ENCODE results near the gene CDKN1C.
"Not testable (repeated sequence)": the region's sequence is repeated elsewhere in the genome, so short reads cannot be mapped to it uniquely, and the experiment has no call there.

CDKN1C gene

DNA sequence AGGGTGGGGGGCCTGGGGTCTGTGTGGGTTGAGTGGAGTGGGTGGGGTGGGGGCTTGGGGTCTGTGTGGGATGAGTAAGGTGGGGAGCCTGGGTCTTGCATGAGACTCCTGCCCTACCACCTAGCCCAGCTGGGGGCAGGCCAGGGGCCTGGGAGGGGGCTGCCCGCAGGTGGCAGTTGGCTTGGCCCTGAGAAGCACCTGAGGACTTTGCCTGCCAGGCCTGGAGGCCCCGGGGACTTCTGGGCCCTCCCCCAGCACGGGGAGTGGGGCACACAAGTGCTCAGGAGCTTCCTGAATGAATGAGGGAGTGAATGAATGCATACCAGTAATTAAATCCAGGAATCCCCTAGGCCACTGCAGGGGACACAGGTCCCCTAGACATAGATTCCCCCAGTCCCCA, 37.1 kb upstream of the CDKN1C start:
- no peak for DNase-seq

DNA sequence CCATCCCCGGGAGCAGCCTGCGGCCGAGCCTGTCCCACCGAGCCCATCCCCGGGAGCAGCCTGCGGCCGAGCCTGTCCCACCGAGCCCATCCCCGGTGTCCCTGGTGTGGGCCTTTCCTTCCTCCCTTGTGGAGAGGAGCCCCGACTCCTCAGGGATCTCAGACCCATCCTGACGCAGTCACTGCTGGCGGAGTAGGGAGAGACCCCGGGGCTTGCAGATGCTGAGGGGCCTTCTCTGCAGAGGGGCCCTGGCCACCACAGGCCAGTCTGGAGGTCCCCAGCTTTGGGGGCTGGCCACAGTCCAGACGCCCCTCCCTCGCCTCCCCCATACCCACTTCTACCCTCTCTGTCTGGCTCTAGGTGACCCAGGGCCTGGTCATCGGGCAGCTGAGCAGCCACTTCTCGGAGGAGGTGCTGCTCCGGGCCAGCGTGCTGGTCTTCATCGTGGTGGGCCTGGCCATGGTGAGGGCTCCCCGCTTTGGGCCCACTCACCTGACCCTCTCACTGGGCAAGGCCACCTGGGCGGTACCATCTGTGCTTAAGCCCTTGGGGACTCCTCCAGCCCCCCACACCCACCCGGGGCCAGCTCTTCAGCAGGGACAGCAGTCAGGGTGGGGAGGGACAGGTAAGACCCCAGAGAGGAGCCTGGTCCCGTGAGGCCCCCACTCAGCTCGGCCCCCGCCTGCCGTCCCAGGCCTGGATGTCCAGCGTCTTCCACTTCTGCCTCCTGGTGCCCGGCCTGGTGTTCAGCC, 36.3 kb upstream of the CDKN1C start:
- DNase-seq = no peak

DNA sequence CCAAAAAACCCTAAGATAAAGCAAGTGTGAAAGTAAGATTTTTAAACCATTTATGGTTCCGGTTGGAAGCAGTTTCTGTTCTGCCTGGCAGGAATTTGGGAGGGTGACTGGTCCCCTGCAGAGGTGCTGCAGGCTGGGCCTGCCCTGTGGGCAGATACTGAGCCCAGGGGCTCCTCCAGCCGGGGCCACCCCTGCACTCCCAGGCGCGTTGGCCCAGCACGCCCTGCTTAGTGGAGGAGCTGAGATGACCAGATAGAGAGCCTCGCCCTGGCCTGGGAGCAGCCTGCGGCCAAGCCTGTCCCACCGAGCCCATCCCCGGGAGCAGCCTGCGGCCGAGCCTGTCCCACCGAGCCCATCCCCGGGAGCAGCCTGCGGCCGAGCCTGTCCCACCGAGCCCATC, 35.7 kb upstream of the CDKN1C start:
- DNase-seq = no peak

DNA sequence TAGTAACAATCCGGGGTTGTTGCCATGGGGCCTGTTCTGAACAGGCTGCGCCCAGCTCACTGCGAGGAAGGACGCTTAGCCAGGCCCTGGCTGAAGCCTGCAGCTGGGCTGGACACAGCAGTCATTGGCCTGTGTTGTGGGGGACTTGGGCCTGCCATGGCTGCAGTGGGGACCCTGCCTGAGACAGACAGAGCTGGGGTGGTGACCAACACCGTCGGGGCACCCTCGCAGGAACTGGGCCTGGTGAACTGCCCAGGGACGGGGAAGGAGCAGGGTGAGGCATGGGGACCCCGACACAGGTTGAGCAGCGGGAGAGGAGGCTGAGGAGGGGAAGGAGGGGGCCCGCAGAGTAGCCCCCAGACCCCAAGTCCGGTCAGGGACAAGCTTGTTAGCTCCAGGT, 34.8 kb upstream of the CDKN1C start:
- no peak for DNase-seq

DNA sequence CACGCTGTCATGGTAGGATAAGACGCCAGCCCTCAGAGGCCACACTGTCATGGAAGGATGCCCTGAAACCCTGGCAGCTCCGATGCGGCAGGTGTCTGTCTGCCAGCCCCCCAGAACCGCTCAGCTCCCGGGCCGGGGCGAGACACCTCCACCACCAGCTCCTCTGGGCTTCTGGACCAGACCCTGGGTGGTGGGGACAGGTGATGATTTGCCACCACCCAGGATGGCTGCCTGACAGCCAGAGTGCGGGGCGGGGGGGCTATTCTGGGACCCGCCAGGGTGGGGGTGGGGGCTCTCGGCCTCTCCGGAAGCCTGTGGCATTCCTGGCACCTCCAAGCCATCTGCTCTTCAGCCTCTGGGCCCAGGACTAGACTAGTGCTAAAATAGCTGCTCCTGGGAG, 34.3 kb upstream of the CDKN1C start:
- DNase-seq = no peak

DNA sequence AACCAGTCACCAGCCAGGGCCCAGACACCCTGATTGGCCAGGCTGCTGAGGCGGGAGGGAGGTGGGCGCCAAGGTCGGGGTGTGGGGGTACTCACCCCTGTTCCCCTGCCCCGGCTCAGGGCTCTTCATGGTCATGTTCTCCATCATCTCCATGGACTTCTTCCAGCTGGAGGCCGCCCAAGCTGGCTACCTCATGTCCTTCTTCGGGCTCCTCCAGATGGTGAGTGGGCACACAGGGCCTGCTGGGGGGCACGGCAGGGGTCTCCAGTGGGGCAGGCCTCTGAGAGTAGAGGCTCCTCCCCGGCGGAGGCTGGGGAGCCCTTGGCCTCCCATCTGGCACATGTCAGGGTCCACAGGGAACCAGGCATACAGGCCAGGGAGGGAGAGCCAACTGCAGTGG, 33.6 kb upstream of the CDKN1C start:
- DNase-seq = no peak

DNA sequence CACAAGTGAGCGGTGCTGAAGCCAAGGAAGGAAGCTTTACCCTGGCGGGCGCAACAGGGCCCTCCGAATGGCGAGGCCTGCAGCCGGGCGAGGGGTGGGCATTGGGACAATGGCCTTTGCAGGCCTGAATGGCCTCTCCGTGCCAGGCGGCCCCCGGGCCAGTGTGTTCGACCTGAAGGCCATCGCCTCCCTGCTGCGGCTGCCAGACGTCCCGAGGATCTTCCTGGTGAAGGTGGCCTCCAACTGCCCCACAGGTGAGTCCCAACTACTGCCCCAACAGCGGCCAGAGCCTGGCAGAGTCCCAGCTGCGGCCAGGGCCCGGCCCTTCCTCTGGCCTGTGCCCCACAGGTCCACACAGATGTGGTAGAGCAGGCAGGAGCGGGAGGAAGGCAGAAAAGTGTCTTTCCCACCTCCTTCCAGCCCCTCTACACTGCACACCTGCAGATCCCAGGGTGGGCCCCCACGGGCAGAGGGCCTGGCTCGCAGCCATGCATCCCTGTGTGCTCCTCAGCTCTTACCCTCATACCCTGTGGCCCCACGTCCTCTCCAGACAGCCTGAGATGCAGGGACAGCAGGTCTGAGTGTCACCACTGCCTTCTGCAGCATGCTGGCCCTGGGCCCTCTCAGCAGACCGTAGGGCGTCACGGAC, 32.4 kb upstream of the CDKN1C start:
- no peak for DNase-seq

DNA sequence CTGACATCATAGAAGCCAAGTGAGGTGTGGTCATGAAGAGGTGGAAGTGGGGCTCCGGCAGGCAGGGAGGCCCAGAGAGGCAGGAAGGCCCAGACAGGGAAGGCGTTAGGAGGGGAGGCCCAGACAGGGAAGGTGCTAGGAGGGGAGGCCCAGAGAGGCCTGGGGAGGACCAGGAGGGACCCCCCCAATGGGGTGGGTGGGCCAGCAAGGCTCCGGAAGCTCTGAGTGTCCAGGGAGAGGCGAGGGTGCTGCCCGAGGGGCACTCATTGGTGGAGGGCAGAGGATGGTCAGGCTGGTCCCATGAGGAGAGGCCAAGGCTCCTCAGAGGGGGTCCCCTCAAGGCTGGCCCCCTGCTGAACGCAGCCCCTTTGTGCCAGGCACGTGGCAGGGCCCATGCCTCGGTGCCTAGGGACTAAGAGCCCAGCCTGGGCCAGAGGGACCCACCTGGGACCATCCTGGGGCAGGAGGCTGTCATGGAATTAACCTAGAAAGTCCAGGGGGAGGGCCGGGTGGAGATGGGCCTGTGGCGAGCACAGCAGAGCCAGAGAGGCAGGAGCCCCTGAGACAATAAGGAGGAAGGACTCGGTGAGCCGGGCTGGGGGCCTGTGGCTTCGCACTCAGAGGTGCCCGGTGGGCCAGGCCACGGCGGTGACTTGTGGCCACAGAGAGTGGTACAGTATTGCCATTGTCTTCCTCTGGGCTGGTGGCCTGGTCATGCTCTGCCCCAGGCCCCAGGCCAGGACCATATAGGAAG, 31.5 kb upstream of the CDKN1C start:
- no peak for DNase-seq

DNA sequence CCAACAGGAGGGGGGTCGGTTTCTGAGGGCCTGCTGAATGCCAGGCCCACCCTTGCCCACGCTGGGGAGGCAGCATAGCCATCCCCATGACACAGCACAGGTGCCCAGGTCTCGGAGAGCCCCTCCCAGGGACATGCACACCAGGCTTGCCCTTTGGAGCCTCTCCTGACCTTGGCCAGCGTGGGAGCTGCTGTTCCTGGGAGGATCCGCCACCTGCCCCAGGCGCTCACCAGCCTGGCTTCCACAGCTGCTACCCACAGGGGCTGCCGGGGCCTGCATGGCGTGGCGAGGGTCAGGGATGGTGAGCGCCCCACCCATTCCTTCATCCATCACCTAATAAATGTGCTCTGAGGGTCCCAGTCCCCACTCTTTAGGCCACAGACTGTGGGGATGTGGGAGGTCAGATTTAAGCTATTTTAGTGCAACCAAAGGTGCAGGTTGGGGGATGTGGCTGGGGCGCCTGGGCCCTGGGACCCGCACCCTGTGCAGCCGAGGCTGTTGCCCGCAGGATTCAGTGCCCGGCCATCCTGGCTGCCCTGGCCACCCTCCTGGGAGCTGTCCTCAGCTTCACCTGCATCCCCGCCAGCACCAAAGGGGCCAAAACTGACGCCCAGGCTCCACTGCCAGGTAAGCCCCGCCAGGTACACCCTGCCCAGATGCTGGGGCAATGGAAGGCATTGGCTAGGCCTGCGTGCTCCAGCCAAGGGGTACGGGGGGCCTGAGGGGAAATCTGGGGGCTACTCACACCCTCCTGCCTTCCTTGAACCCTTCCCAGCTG, 30.7 kb upstream of the CDKN1C start:
- no peak for DNase-seq

DNA sequence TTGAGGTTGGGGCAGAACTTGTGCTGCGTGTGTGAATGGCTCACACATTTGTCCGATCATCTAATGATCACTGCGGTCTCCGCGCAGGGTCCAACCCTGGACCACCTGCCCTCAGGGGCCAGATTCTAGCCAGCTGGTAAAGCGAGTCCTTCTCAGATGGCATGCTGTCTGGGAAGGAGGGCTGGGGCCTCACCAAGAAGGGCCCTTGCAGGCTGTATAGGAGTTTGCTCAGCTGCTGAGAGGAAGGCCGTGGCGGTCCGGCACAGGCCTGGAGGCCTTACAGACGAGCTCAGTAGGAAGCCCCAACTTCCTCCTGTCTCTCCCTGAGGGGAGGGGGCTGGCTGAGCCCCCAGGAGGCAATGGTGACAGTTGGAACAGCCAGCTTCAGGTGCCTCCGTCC, 29.9 kb upstream of the CDKN1C start:
- no peak for DNase-seq

DNA sequence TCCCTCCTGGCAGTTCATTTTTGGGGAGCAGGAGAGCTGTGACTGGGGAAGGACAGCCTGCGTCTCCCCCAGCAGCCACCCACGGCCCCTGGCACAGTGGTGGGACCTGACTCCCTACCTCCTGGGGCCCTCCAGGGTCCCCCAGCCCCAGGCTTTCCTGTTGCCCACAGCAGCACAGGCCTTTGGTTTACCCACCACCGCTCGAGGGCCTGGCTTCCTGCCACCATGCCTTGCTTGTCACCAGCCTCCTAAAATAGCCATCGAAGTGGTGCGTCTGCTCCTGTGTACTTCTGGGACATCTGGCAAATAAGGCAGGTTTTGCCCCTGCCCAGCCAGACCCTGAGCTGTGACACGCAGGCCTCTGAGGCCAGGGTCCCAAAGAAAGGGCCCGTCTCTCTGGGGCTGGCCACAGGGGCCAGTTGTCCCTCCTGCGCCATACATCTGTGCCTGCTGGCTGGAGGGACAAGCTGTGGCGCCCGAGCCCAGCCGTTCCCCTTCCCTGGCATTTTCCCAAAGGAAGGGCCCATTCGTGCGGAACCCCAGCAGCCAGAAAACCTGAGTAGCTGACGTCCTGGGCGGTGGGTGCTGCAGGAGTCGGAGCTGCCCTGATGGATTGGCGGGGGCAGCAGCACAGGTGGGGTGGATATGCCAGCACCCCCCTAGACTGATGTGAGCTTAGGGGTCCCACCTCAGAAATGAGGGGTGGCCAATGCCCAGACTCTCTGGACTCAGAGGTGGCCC, 29.1 kb upstream of the CDKN1C start:
- DNase-seq = no peak

DNA sequence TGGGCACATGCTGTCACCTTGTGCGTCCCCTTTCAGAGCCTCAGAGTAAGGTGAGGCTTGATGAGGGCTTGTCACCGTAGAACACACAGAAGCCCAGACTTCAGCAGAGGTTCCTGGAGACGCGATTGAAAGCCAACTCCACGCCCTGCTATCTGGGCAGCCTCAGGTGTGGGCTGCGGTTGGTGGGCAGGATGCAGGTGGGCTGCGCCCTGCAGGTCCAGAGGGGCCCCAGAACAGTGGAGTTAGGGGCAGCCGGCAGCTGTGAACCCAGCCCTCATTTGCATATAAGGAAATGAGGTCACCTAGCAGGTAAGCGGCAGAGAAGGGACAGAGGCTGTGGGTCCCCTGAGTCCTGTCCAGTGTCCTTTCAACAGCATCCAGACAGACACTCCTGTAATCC, 28.2 kb upstream of the CDKN1C start:
- DNase-seq = no peak

DNA sequence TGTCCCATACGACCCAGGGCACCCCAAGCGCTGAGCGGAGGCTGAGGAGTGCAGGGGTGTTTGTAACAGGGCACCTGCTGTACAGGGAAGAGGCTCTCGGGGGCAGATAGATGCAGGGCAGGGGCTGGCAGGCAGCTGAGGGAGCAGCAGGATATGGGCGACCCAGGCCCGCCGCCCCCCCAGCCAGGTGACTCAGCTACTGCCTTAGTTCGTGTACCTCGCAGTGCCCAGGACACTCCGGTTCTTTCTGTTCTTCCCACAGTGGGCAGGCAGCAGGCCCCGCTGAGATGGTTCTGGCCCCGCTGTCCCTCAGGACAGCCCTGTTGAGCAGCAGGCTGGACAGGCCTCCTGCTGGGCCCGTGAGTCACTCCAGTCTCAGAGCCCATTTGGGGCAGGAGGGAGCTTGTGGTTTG, 27.4 kb upstream of the CDKN1C start:
- no peak for DNase-seq

DNA sequence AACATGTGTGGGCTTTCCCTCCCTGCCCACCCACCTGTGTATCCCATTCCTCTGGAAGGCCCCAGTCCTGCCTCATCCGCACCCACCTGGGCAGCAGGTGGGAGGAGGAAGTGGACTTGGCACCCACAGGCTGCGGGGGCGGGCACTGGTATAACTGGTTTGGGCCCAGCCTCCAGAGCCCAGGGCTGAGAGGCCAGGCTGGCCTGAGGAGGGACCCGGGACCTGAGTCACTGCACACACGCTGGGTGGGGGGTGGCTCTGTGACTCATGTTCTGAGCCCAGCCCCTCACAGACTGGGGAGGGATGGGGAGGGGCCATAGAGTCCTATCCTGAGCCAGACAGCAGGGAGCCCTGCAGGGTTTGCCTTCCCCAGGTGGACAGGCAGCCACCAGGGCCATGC, 26.9 kb upstream of the CDKN1C start:
- DNase-seq = no peak

DNA sequence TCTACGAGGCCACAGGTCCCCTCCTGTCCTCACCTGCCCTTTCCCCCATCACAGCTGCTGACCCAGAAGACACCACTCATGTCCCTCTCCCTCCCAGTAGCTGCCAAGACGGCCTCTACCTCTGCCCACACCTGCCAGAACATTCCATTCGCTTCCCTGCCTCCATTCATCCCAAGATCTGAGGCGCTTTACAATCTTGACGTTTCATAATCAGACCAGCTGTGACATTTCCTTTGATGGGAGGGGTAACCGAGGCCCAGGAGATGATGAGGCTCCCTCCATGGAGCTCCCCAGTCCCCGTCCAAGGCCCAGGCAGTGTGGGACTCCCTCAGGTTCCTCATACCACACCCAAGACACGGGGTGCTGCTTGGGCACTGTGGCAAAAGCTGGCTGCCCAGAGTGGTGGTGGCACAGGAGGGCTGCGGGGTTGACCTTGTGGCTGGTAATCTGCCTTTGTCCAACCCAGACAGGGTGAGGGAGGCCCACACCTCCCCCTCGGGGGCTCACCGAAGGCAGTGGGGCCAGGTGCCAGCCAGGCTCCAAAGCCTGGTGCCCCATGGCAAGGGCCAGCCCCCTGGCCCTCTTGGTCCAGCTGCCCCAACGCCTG, 26.3 kb upstream of the CDKN1C start:
- DNase-seq = no peak

DNA sequence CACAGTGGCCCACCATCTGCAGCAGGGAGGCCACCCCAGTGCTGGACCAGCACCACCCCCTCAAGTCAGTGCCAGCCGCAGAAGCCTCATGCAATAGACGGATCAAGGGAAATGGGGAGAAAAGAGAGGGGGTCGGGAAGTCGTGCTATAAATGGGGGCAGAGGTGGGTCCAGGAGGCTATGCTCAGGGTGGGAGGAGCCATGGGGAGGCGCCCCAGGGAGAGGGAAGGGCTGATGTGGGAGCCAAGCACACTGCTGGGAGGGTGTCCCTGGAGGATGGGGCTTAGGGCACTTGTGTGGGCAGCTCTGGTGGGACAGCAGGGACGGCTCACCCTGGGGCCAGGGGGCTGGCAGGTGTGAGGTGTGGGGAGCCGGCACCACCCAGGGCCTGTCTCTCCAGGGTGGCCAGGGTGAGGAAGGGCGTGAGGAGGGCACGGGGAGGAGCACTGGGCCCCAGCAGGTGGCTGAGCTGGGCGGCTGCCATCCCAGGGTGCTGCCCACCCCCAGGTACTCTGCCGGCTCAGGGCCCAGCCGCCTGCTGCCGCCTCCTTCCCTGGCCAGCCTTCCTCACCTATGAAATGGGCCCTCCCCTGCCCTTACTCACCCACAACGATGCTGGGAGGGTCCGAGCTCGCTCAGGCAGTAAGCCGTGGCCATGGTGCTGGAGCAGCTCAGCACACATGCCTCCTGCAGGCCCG, 25.7 kb upstream of the CDKN1C start:
- no peak for DNase-seq

DNA sequence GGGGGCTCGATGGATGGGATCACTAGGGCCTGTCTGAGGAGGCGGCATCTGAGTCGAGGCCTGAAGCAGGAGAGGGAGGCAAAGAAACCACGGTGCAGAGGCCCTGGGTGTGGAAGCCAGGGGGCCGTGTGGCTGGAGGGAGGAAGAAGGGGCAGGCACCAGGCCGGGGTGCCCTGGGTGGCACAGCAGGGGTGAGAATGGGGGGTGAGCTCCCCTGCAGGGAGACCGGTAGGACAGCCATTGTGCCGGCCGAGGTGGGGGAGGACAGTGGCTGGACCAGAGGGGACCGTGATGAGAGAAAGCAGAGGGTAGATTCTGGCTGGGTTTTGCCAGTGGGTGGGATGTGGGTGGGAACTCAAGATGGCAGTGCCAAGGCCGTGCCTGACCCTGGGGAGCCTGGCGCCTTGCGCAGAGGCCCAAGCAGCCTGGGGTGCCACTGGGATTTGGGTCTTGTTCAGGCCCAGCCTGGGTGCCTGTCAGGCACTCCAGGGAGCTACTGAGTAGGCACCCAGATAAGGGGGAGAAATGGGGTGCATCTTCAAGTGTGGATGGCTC, 24.9 kb upstream of the CDKN1C start:
- DNase-seq = no peak

DNA sequence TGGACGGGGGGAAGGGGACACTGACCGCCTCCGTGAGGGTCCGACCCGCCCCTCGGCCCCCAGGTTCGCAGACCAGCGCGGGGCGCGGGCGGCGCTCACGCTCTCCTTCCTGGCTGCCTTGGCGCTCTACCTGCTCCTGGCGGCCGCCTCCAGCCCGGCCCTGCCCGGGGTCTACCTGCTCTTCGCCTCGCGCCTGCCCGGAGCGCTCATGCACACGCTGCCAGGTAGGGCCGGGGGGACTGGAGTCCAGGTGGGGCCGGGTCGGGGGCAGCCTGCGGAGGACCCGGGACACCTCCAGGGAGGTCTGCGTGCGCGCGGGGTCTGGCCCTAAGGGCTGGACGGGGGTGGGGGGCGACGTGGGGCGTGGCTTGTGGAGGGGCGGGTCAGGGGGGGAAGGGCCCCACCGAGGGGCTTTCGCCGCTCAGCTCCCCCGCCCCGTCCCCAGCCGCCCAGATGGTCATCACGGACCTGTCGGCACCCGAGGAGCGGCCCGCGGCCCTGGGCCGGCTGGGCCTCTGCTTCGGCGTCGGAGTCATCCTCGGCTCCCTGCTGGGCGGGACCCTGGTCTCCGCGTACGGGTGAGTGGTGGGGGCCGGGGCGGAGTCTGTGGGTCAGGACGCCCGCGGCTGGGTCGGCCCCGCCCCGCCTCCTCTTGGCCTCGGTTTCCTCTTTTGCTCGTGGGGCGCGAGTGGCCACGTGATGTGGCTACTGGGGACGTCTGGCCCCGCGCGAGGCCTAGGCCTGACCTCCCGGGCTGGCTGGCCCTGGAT, 23.7 kb upstream of the CDKN1C start:
- no peak for DNase-seq

DNA sequence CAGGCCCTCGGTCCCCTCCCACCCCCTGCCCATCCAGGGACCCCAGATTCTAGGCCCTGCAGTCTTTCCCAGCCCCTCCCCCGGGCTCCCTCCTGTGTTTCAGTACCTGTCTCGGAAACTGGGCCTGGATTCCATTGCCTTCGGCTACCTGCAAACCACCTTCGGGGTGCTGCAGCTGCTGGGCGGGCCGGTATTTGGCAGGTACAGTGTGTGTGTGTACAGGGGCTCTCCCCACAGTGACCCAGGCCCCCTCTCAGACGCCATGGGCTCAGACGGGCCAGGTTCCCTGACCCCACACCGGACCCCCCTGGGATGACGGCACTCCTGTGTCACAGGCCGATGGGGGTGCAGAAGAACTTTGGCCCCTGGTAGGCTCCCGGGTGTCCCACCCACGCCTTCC, 22.6 kb upstream of the CDKN1C start:
- DNase-seq = no peak

DNA sequence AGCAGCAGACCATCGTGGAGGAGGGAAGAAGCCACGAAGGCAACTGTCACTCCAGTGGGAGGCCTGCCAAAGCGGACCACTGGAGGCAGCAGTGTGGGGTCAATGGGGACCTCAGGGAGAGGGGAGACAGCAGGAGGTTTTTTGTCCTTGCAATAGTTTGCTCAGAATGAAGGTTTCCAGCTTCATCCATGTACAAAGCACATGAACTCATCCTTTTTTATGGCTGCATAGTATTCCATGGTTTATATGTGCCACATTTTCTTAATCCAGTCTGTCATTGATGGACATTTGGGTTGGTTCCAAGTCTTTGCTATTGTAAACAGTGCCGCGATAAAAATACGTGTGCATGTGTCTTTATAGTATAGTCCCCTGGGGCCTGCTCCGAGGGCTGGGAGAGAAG, 19.7 kb upstream of the CDKN1C start:
- DNase-seq = not testable (repeated sequence)

All from GF-D8 (cell line).